Fibroblast of lung (primary cell): ENCODE data around the gene ELOA. TPM values are rescaled to one million over a fixed set of nuclear protein-coding genes. Genes with fewer than 3 reads are reported as not detected.

Source experiments
- DNase-seq, 2 donors: peaks; one replicate each; pipeline versions ENCODE4 v3.0.0 to v3.0.0-alpha.2; 2010; ENCODE audit warnings: low read depth in 2 of 2
- H2AFZ ChIP-seq: 2 replicates; pipeline ENCODE4 v1.5.1; 2012; ENCODE audit warnings: low read length, control low read depth, inconsistent platforms
- H3K27ac ChIP-seq: 2 replicates; pipeline ENCODE4 v1.5.1; 2011; ENCODE audit warnings: low read length, control low read depth; ENCODE audit not compliant: insufficient read depth
- H3K27me3 ChIP-seq: 2 replicates; pipeline ENCODE4 v1.5.1; 2011; ENCODE audit warnings: mild to moderate bottlenecking, low read length; ENCODE audit not compliant: control insufficient read depth, insufficient read depth
- H3K36me3 ChIP-seq: 2 replicates; pipeline ENCODE4 v1.5.1; 2011; ENCODE audit warnings: low read length; ENCODE audit not compliant: control insufficient read depth, insufficient read depth
- H3K4me1 ChIP-seq: 2 replicates; pipeline ENCODE4 v1.5.1; 2011; ENCODE audit warnings: low read length; ENCODE audit not compliant: control insufficient read depth, insufficient read depth; ENCODE audit errors: extremely low read depth
- H3K4me2 ChIP-seq: 2 replicates; pipeline ENCODE4 v1.5.1; 2011; ENCODE audit warnings: low read length, control low read depth; ENCODE audit not compliant: insufficient read depth; ENCODE audit errors: extremely low read depth
- H3K4me3 ChIP-seq, 4 experiments: fragments of 200-600 bp in 1 of 4; sonication (generic) in 1 of 4; replicated peaks in 1 of 4; 2 replicates each; pipeline ENCODE4 v1.5.1; 2011 to 2016; ENCODE audit warnings: low read length in 4 of 4, low read depth in 3 of 4, mild to moderate bottlenecking in 3 of 4, control low read depth in 2 of 4, inconsistent platforms in 1 of 4, mixed read lengths in 1 of 4; ENCODE audit not compliant: insufficient read depth in 1 of 4; ENCODE audit errors: control extremely low read depth in 1 of 4
- H3K79me2 ChIP-seq: 2 replicates; pipeline ENCODE4 v1.5.1; 2012; ENCODE audit warnings: mild to moderate bottlenecking, low read length, inconsistent platforms; ENCODE audit not compliant: control insufficient read depth, insufficient read depth
- H3K9ac ChIP-seq: 2 replicates; pipeline ENCODE4 v1.5.1; 2011; ENCODE audit warnings: mild to moderate bottlenecking, low read length, control low read depth; ENCODE audit not compliant: insufficient read depth
- H3K9me3 ChIP-seq: 2 replicates; pipeline ENCODE4 v1.5.1; 2012; ENCODE audit warnings: low read depth, low read length; ENCODE audit not compliant: control insufficient read depth, insufficient read depth
- H4K20me1 ChIP-seq: 2 replicates; pipeline ENCODE4 v1.5.1; 2011; ENCODE audit warnings: low read length; ENCODE audit not compliant: control insufficient read depth, insufficient read depth; ENCODE audit errors: extremely low read depth
- EZH2 ChIP-seq: IDR thresholded peaks from 2 replicates; pipeline ENCODE4 v1.5.1; 2012; ENCODE audit warnings: low read length, control low read depth, mild to moderate bottlenecking; ENCODE audit errors: missing control alignments
- polyA plus RNA-seq, 2 donors: library from polyadenylated mRNA; depleted of rRNA in 1 of 2; stranded (reverse) in 1 of 2; unstranded in 1 of 2; fragments of >200 nt; gene quantifications; 2 replicates each; pipeline ENCODE4 v1.2.1, GENCODE V29; 2011 to 2012; ENCODE audit warnings: missing spikeins in 1 of 2
- total RNA-seq: library from RNA; depleted of rRNA; stranded (reverse); fragments of >200 nt; gene quantifications from 2 replicates; pipeline ENCODE4 v1.2.1, GENCODE V29; 2014
- TF ChIP-seq, protein P1 (sequence below), 2 donors: IDR thresholded peaks in 1 of 2; conservative IDR thresholded peaks in 1 of 2; 1 replicate in 1 of 2; 2 replicates in 1 of 2; pipeline ENCODE4 v1.5.1; 2011 to 2012; ENCODE audit warnings: low read length in 2 of 2, control low read depth in 1 of 2, inconsistent platforms in 1 of 2, low read depth in 1 of 2, mild to moderate bottlenecking in 1 of 2

ELOA gene
- total and polyA plus RNA-seq, 2 donors (not counting 1 experiment from before 2014, with no cell fraction given), result 19.3 to 34.1 TPM

DNA sequence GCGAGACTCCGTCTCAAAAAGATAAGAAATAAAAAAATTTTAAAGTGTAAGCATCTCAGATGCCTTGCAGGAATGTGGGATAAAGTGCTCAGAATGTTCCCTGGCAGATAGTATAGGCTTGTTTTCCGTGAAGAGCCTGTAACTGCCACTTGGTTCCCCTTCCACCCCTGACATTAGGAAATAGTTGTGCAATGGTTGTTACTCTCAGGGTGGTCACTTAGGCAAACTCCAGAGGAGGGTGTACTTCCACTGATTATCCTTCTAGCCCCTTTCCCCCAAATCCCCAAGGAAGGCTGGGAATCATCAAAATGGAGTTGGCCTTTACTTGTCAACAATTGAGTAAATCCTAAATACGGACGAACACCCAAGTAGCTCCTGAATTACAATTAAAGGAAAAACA, 41.3 kb upstream of the ELOA start:
- peak in 1 of 2 donors; percentile 19 for DNase-seq
- H3K36me3 ChIP-seq, result peaks cover 13% of the 10 kb centered on the region
- no peaks in the 10 kb centered on the region for H3K4me1 ChIP-seq

DNA sequence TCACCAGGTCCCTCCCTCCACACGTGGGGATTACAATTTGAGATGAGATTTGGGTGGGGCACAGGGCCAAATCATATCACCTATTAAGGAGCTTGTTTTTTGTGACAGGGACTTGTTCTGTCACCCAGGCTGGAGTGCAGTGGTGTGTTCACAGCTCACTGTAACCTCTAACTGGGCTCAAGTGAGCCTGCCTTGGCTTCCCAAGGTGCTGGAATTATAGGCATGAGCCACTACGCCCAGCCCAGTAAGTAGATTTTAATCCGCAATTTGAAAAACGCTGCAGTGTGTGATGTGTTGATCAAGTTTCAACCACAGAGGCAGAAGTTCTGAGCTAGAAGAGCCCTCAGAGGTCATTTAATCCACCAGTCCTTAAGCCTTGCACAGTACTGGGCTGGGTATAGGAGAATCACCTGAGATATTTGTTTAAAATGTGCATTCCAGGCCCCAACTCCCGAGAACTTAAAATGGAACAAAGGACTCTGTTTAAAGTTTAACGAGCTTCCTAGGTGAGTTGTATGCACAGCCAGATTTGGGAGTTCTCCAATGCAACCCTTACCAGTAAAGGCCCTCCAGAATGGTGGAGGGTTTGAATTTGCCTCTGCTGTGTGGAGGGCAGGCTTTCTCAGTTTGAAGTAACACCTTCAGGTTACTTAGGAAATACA, 38.3 kb upstream of the ELOA start:
- TF ChIP-seq EZH2, result no peak
- TF ChIP-seq, protein P1, sequence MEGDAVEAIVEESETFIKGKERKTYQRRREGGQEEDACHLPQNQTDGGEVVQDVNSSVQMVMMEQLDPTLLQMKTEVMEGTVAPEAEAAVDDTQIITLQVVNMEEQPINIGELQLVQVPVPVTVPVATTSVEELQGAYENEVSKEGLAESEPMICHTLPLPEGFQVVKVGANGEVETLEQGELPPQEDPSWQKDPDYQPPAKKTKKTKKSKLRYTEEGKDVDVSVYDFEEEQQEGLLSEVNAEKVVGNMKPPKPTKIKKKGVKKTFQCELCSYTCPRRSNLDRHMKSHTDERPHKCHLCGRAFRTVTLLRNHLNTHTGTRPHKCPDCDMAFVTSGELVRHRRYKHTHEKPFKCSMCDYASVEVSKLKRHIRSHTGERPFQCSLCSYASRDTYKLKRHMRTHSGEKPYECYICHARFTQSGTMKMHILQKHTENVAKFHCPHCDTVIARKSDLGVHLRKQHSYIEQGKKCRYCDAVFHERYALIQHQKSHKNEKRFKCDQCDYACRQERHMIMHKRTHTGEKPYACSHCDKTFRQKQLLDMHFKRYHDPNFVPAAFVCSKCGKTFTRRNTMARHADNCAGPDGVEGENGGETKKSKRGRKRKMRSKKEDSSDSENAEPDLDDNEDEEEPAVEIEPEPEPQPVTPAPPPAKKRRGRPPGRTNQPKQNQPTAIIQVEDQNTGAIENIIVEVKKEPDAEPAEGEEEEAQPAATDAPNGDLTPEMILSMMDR (conservative IDR thresholded peaks at IDR 0.05 in 1 of 2, IDR thresholded peaks at IDR 0.05 in 1 of 2; ENCODE audit: low read depth in 1 of 2, low read length in 2 of 2), result no peak
- Histone ChIP-seq H3K27me3 (no peaks in the 10 kb centered on the region), H2AFZ (no peak overlapping the region), H3K36me3 (peaks cover 6% of the 10 kb centered on the region), H3K79me2 (peaks cover 14% of the 10 kb centered on the region), H3K4me1 (no peaks in the 10 kb centered on the region), H4K20me1 (no peaks in the 10 kb centered on the region), H3K9ac (no peak overlapping the region), H3K27ac (no peak overlapping the region), H3K4me2 (no peak overlapping the region), H3K4me3 (no peak overlapping the region), H3K9me3 (no peaks in the 10 kb centered on the region)
- DNase-seq, result no peak

More for the DNA sequence above, 41.3 kb upstream of the ELOA start:
- Histone ChIP-seq H3K79me2 (peaks cover 43% of the 10 kb centered on the region), H3K9ac (no peak overlapping the region), H3K27me3 (no peaks in the 10 kb centered on the region), H3K4me2 (no peak overlapping the region), H3K9me3 (no peaks in the 10 kb centered on the region), H3K4me3 (no peak overlapping the region), H2AFZ (no peak overlapping the region), H3K27ac (no peak overlapping the region), H4K20me1 (peaks cover 2% of the 10 kb centered on the region)
- TF ChIP-seq, protein P1 (conservative IDR thresholded peaks at IDR 0.05 in 1 of 2, IDR thresholded peaks at IDR 0.05 in 1 of 2; ENCODE audit: low read depth in 1 of 2, low read length in 2 of 2), result no peak
- TF ChIP-seq EZH2, result no peak

GRCh38 chr1:23709229-23709628, 34.0 kb upstream of the ELOA start:
- Histone ChIP-seq H2AFZ (no peak overlapping the region), H3K36me3 (peaks cover 3% of the 10 kb centered on the region), H3K79me2 (peaks cover 4% of the 10 kb centered on the region), H3K4me2 (no peak overlapping the region), H3K4me3 (no peak overlapping the region), H3K27ac (no peak overlapping the region), H3K4me1 (no peaks in the 10 kb centered on the region), H3K9ac (no peak overlapping the region), H4K20me1 (no peaks in the 10 kb centered on the region), H3K27me3 (no peaks in the 10 kb centered on the region), H3K9me3 (no peaks in the 10 kb centered on the region)
- DNase-seq, result no peak
- TF ChIP-seq, protein P1 (conservative IDR thresholded peaks at IDR 0.05 in 1 of 2, IDR thresholded peaks at IDR 0.05 in 1 of 2; ENCODE audit: low read depth in 1 of 2, low read length in 2 of 2), result no peak
